GM21360 (cell line): Measurements from ENCODE around the gene HDGFL1.

Experiments
- ATAC-seq: cut with Tn5 transposase; IDR thresholded peaks from one replicate; pipeline ENCODE4 v1.9.1; 2021; ENCODE audit warnings: mild to moderate bottlenecking, moderate library complexity; ENCODE audit not compliant: unreplicated experiment

HDGFL1 gene

GRCh38 chr6:22589118-22589517, 19.8 kb downstream of the HDGFL1 start:
- ATAC-seq, result no peak

- no peak for ATAC-seq
These were observed 21.1 kb downstream of the HDGFL1 start for GRCh38 chr6:22590423-22590822.

- no peak for ATAC-seq
These were observed 24.5 kb downstream of the HDGFL1 start for GRCh38 chr6:22593895-22594294.

GRCh38 chr6:22596011-22596410, 26.6 kb downstream of the HDGFL1 start:
- no peak for ATAC-seq

- ATAC-seq, result no peak
These were observed 29.0 kb downstream of the HDGFL1 start for GRCh38 chr6:22598339-22598738.

- no peak for ATAC-seq
These were observed 30.7 kb downstream of the HDGFL1 start for GRCh38 chr6:22600059-22600458.

- no peak for ATAC-seq
These were observed 32.6 kb downstream of the HDGFL1 start for GRCh38 chr6:22601984-22602383.

- no peak for ATAC-seq
These were observed 36.4 kb downstream of the HDGFL1 start for GRCh38 chr6:22605736-22606135.

GRCh38 chr6:22610127-22610526, 40.8 kb downstream of the HDGFL1 start:
- ATAC-seq, result no peak

GRCh38 chr6:22612236-22612635, 42.9 kb downstream of the HDGFL1 start:
- no peak for ATAC-seq

- ATAC-seq, result no peak
These were observed 43.7 kb downstream of the HDGFL1 start for GRCh38 chr6:22613051-22613450.

- no peak for ATAC-seq
These were observed 44.3 kb downstream of the HDGFL1 start for GRCh38 chr6:22613695-22614094.

GRCh38 chr6:22614547-22614946, 45.2 kb downstream of the HDGFL1 start:
- ATAC-seq, result no peak

- no peak for ATAC-seq
These were observed 51.7 kb downstream of the HDGFL1 start for GRCh38 chr6:22621028-22621427.
